Neural progenitor cell (in vitro differentiated cells): ENCODE data around the gene RAPGEF4. TPM values are rescaled to one million over a fixed set of nuclear protein-coding genes. Genes with fewer than 3 reads are reported as not detected.

ENCODE experiments used
- DNase-seq: peaks from one replicate; pipeline ENCODE4 v3.0.0-alpha.2; 2016; ENCODE audit warnings: low spot score
- H2AFZ ChIP-seq: fragments of 200-600 bp; sonication (generic); replicated peaks from 2 replicates; pipeline ENCODE4 v1.6.1; 2016; ENCODE audit warnings: antibody characterized with exemption
- H3F3A ChIP-seq: fragments of 200-600 bp; sonication (generic); 2 replicates; pipeline ENCODE4 v1.6.1; 2016; ENCODE audit warnings: antibody characterized with exemption, low read depth
- H3K27ac ChIP-seq: fragments of 200-600 bp; sonication (generic); 2 replicates; pipeline ENCODE4 v1.5.1; 2016; ENCODE audit warnings: mild to moderate bottlenecking
- H3K27me3 ChIP-seq: fragments of 200-600 bp; sonication (generic); 2 replicates; pipeline ENCODE4 v1.6.1; 2016; ENCODE audit warnings: mild to moderate bottlenecking, moderate library complexity
- H3K36me3 ChIP-seq: fragments of 200-600 bp; sonication (generic); 2 replicates; pipeline ENCODE4 v1.5.1; 2016
- H3K4me1 ChIP-seq: fragments of 200-600 bp; sonication (generic); 2 replicates; pipeline ENCODE4 v1.6.1; 2016; ENCODE audit warnings: mixed run types
- H3K4me2 ChIP-seq: fragments of 200-600 bp; sonication (generic); 2 replicates; pipeline ENCODE4 v1.6.1; 2016
- H3K4me3 ChIP-seq: fragments of 200-600 bp; sonication (generic); 2 replicates; pipeline ENCODE4 v1.5.1; 2016
- H3K79me2 ChIP-seq: fragments of 200-600 bp; sonication (generic); 2 replicates; pipeline ENCODE4 v1.6.1; 2016; ENCODE audit warnings: low read depth
- H3K9ac ChIP-seq: fragments of 200-600 bp; sonication (generic); 2 replicates; pipeline ENCODE4 v1.6.1; 2016
- H3K9me3 ChIP-seq: fragments of 200-600 bp; sonication (generic); 2 replicates; pipeline ENCODE4 v1.5.1; 2016; ENCODE audit warnings: low read depth
- H4K20me1 ChIP-seq: fragments of 200-600 bp; sonication (generic); 2 replicates; pipeline ENCODE4 v1.6.1; 2016; ENCODE audit warnings: low read depth
- H3K27ac Mint-ChIP-seq: 3 replicates; pipeline ENCODE4 v1.8.0; 2021; ENCODE audit warnings: mixed read lengths
- H3K27me3 Mint-ChIP-seq: 2 replicates; pipeline ENCODE4 v1.8.0; 2022; ENCODE audit warnings: low read depth, mild to moderate bottlenecking, inconsistent platforms, moderate library complexity, mixed read lengths; ENCODE audit not compliant: insufficient read depth
- H3K36me3 Mint-ChIP-seq: 3 replicates; pipeline ENCODE4 v1.8.0; 2021; ENCODE audit warnings: mixed read lengths
- H3K4me1 Mint-ChIP-seq: 3 replicates; pipeline ENCODE4 v1.8.0; 2021; ENCODE audit warnings: mixed read lengths
- H3K4me3 Mint-ChIP-seq: 3 replicates; pipeline ENCODE4 v1.8.0; 2021; ENCODE audit warnings: mild to moderate bottlenecking, moderate library complexity, mixed read lengths
- H3K9me3 Mint-ChIP-seq: 3 replicates; pipeline ENCODE4 v1.8.0; 2020; ENCODE audit warnings: mixed read lengths
- EZH2 ChIP-seq: fragments of 200-600 bp; sonication (generic); IDR thresholded peaks from 2 replicates; pipeline ENCODE4 v1.6.1; 2017; ENCODE audit warnings: antibody characterized with exemption, mild to moderate bottlenecking, moderate library complexity
- EZH2phosphoT487 ChIP-seq: fragments of 200-600 bp; sonication (generic); IDR thresholded peaks from 2 replicates; pipeline ENCODE4 v1.6.1; 2017; ENCODE audit warnings: antibody characterized with exemption
- total RNA-seq: library from RNA; depleted of rRNA; stranded (reverse); fragments of >200 nt; gene quantifications from 2 replicates; pipeline ENCODE4 v1.2.3, GENCODE V29; 2015; ENCODE audit warnings: low replicate concordance
- TF ChIP-seq, protein P1 (sequence below): fragments of 200-600 bp; sonication (generic); IDR thresholded peaks from 2 replicates; pipeline ENCODE4 v1.5.1; 2017; ENCODE audit warnings: antibody characterized with exemption, mild to moderate bottlenecking

RAPGEF4 gene
- total RNA-seq, 1 donor from 2014 or later = 1.8 TPM

DNA sequence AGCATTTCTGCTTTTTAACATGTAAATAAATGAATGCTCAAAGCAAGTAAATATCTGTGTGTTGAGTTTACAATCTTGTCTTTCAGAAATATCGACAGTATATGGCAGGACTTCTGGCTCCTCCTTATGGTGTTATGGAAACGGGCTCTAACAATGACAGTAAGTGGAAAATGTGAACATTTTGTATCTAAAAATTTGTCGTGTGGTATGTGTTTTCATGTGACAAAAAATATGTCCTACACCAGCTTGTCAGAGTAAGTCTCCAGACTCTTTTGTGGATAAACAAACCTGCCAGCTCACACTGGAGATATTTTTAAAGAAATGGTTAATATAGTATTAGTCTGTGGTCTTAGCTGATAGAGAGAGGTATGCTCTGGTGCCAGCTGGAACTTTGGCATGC, 182.1 kb downstream of the RAPGEF4 start:
- no peak overlapping the region for H3K4me2 ChIP-seq
- H2AFZ ChIP-seq = no peak overlapping the region
- H3K4me3 ChIP-seq = no peak overlapping the region
- no peak overlapping the region for H3K9ac ChIP-seq
- H3K27me3 ChIP-seq = no peaks in the 10 kb centered on the region
- H3K79me2 ChIP-seq = no peaks in the 10 kb centered on the region
- no peaks in the 10 kb centered on the region for H3K36me3 Mint-ChIP-seq
- H4K20me1 ChIP-seq = no peaks in the 10 kb centered on the region
- H3K36me3 ChIP-seq = no peaks in the 10 kb centered on the region
- no peak for DNase-seq
- no peaks in the 10 kb centered on the region for H3K9me3 ChIP-seq
- H3F3A ChIP-seq = no peaks in the 10 kb centered on the region
- H3K27ac Mint-ChIP-seq = no peak overlapping the region
- no peak overlapping the region for H3K4me3 Mint-ChIP-seq
- no peaks in the 10 kb centered on the region for H3K9me3 Mint-ChIP-seq
- no peak for TF ChIP-seq EZH2phosphoT487
- TF ChIP-seq, protein P1, sequence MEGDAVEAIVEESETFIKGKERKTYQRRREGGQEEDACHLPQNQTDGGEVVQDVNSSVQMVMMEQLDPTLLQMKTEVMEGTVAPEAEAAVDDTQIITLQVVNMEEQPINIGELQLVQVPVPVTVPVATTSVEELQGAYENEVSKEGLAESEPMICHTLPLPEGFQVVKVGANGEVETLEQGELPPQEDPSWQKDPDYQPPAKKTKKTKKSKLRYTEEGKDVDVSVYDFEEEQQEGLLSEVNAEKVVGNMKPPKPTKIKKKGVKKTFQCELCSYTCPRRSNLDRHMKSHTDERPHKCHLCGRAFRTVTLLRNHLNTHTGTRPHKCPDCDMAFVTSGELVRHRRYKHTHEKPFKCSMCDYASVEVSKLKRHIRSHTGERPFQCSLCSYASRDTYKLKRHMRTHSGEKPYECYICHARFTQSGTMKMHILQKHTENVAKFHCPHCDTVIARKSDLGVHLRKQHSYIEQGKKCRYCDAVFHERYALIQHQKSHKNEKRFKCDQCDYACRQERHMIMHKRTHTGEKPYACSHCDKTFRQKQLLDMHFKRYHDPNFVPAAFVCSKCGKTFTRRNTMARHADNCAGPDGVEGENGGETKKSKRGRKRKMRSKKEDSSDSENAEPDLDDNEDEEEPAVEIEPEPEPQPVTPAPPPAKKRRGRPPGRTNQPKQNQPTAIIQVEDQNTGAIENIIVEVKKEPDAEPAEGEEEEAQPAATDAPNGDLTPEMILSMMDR = no peak
- H3K27me3 Mint-ChIP-seq = peaks cover 2% of the 10 kb centered on the region
- no peak overlapping the region for H3K27ac ChIP-seq
- no peaks in the 10 kb centered on the region for H3K4me1 Mint-ChIP-seq
- peaks cover 3% of the 10 kb centered on the region for H3K4me1 ChIP-seq

DNA sequence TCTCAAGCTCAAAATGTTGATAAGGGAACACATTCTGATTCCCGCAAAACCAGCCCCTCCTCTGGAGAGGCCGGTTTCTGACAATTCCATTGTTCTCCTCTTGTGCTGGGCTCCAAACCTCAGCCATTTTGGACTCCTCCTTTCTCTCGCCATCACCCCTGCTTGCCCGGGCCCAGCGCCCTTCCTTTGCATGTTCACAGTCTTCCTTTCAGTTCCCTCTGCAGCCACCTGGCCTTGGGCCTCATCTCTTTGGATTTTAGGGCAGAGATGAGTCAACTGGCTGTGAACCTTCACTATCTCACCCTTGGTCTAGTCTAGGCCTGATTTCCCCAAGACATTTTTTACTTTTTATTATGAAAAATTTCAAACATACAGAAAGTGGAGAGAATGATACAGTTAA, 184.1 kb downstream of the RAPGEF4 start:
- Histone ChIP-seq H3K4me2 (no peak overlapping the region), H3K36me3 (no peaks in the 10 kb centered on the region), H3F3A (no peaks in the 10 kb centered on the region), H3K79me2 (no peaks in the 10 kb centered on the region), H3K9ac (no peak overlapping the region), H3K27ac (no peak overlapping the region), H3K9me3 (no peaks in the 10 kb centered on the region), H2AFZ (no peak overlapping the region), H4K20me1 (no peaks in the 10 kb centered on the region), H3K4me3 (no peak overlapping the region), H3K27me3 (no peaks in the 10 kb centered on the region), H3K4me1 (peaks cover 3% of the 10 kb centered on the region)
- no peak overlapping the region for H3K27ac Mint-ChIP-seq
- H3K4me1 Mint-ChIP-seq = no peaks in the 10 kb centered on the region
- peaks cover 2% of the 10 kb centered on the region for H3K27me3 Mint-ChIP-seq
- no peak for TF ChIP-seq EZH2phosphoT487
- TF ChIP-seq, protein P1 = no peak
- H3K4me3 Mint-ChIP-seq = no peak overlapping the region
- DNase-seq = no peak
- H3K9me3 Mint-ChIP-seq = no peaks in the 10 kb centered on the region
- H3K36me3 Mint-ChIP-seq = no peaks in the 10 kb centered on the region

DNA sequence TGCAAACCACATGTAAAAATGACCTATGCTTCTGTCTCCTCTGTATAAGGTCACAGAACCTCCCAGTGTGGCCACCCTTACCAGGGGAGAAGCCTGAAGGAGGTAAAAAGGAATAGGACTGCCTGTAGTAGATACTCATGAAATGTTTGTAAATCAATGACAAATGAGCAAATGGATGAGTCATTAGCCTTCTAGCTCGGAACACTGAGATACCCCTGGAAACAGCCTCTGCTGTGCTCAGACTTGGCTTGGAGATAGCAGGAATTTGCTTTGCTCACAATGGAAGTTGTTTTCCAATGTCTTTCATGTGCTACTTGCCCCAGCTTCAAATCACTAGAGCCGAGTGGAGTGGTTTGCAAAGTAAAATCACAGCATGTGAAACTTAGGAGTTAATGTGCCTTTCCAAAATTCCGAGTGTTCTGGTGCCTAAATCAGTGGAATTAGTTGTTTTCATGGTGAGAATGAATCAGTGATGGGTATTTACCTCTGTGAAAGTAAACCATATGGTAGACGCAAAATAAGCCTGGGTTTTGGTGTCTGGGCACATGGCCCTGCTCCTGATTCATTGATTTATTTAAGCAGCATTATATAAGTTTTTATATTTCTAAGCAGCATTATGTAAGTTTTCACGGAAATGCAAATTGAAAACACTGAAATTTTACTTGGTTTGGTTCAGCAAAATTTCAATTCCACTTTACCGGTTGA, 186.0 kb downstream of the RAPGEF4 start:
- Mint-ChIP-seq H3K36me3 (no peaks in the 10 kb centered on the region), H3K27me3 (peaks cover 2% of the 10 kb centered on the region), H3K27ac (no peak overlapping the region), H3K9me3 (no peaks in the 10 kb centered on the region), H3K4me1 (no peaks in the 10 kb centered on the region), H3K4me3 (no peak overlapping the region)
- Histone ChIP-seq H3K27ac (no peak overlapping the region), H3K4me3 (no peak overlapping the region), H3K9me3 (no peaks in the 10 kb centered on the region), H3F3A (no peaks in the 10 kb centered on the region), H3K27me3 (no peaks in the 10 kb centered on the region), H3K4me2 (no peak overlapping the region), H3K79me2 (no peaks in the 10 kb centered on the region), H3K4me1 (peaks cover 3% of the 10 kb centered on the region), H3K36me3 (no peaks in the 10 kb centered on the region), H2AFZ (no peak overlapping the region), H3K9ac (no peak overlapping the region), H4K20me1 (no peaks in the 10 kb centered on the region)
- no peak for DNase-seq
- TF ChIP-seq EZH2 (no peak), EZH2phosphoT487 (no peak)
- TF ChIP-seq, protein P1 = no peak
